OCI-LY7 (cell line): Measurements from ENCODE around the gene GPR35. TPM values are rescaled to one million over a fixed set of nuclear protein-coding genes. Genes with fewer than 3 reads are reported as not detected.

Source experiments
- BruUV-seq: library from RNA; stranded (reverse); fragments of 400-500 nt; replicated peaks from 2 replicates; lab custom pipeline; 2021; lab: Mats Ljungman, UMichigan
- CTCF ChIA-PET: fragments of 300-600 bp; sonication (Branson Sonifier 250); formaldehyde crosslinking; loops from one replicate; lab custom pipeline; 2022; ENCODE audit warnings: antibody characterized with exemption; ENCODE audit not compliant: unreplicated experiment; lab: Charles Lee
- POLR2A ChIA-PET: fragments of 300-600 bp; sonication (Branson Sonifier 250); formaldehyde crosslinking; loops from one replicate; lab custom pipeline; 2022; ENCODE audit warnings: antibody characterized with exemption; lab: Charles Lee
- DNase-seq: peaks from one replicate; pipeline ENCODE4 v3.0.0-alpha.2; 2015; ENCODE audit warnings: low spot score
- H2AFZ ChIP-seq: fragments of 200-600 bp; sonication (generic), shearing (Covaris generic); 2 replicates; pipeline ENCODE4 v1.6.1; 2014; ENCODE audit warnings: mild to moderate bottlenecking, antibody characterized with exemption, low read length, moderate library complexity
- H3K27ac ChIP-seq: fragments of 200-600 bp; sonication (generic); 2 replicates; pipeline ENCODE4 v1.5.1; 2014; ENCODE audit warnings: mixed run types, low read depth, mild to moderate bottlenecking, moderate library complexity, low read length, inconsistent platforms; ENCODE audit not compliant: poor library complexity, severe bottlenecking
- H3K36me3 ChIP-seq: fragments of 200-600 bp; sonication (generic); 2 replicates; pipeline ENCODE4 v1.6.1; 2014; ENCODE audit warnings: mild to moderate bottlenecking, antibody characterized with exemption, low read length, moderate library complexity, mixed read lengths; ENCODE audit not compliant: insufficient read depth
- H3K4me1 ChIP-seq: fragments of 200-600 bp; sonication (generic); 2 replicates; pipeline ENCODE4 v1.5.1; 2014; ENCODE audit warnings: mild to moderate bottlenecking, low read length; ENCODE audit not compliant: insufficient read depth, poor library complexity, severe bottlenecking
- H3K4me2 ChIP-seq: fragments of 200-600 bp; sonication (generic); 2 replicates; pipeline ENCODE4 v1.6.1; 2014; ENCODE audit warnings: mild to moderate bottlenecking, low read length
- H3K4me3 ChIP-seq: fragments of 200-600 bp; sonication (generic); 2 replicates; pipeline ENCODE4 v1.5.1; 2014; ENCODE audit warnings: mild to moderate bottlenecking, low read depth, low read length; ENCODE audit not compliant: poor library complexity, severe bottlenecking
- H3K79me2 ChIP-seq: fragments of 200-600 bp; sonication (generic); 2 replicates; pipeline ENCODE4 v1.6.1; 2016; ENCODE audit warnings: low read depth, mild to moderate bottlenecking, low read length, moderate library complexity, mixed read lengths; ENCODE audit not compliant: insufficient read depth
- H3K9me2 ChIP-seq: fragments of 200-600 bp; sonication (generic); 2 replicates; pipeline ENCODE4 v1.6.1; 2016; ENCODE audit warnings: mild to moderate bottlenecking, low read length, mixed read lengths; ENCODE audit not compliant: insufficient read depth
- H3K9me3 ChIP-seq: fragments of 200-600 bp; sonication (generic); 2 replicates; pipeline ENCODE4 v1.6.1; 2014; ENCODE audit warnings: mild to moderate bottlenecking, mixed run types, low read length, mixed read lengths
- H4K20me1 ChIP-seq: fragments of 200-600 bp; sonication (generic); 2 replicates; pipeline ENCODE4 v1.6.1; 2014; ENCODE audit warnings: mild to moderate bottlenecking, antibody characterized with exemption, low read length, moderate library complexity, mixed read lengths; ENCODE audit not compliant: insufficient read depth
- CTCF ChIP-seq: fragments of 200-600 bp; sonication (generic); conservative IDR thresholded peaks from 2 replicates; pipeline ENCODE4 v1.5.1; 2014; ENCODE audit warnings: mild to moderate bottlenecking, antibody characterized with exemption, low read length, moderate library complexity, mixed read lengths
- EZH2phosphoT487 ChIP-seq: fragments of 200-600 bp; sonication (generic); IDR thresholded peaks from 2 replicates; pipeline ENCODE4 v1.6.1; 2018; ENCODE audit warnings: low read depth, borderline replicate concordance, mild to moderate bottlenecking, mixed run types, antibody characterized with exemption, low read length, moderate library complexity, mixed read lengths
- intact Hi-C: fragments of 100-400 bp; cut with micrococcal nuclease; formaldehyde crosslinking; loops from one replicate; pipeline ENCODE4 v1.10.0; 2022; ENCODE audit not compliant: unreplicated experiment
- total RNA-seq, 2 experiments: library from RNA; depleted of rRNA in 1 of 2; stranded (reverse); fragments of >200 nt in 1 of 2; shearing (Covaris generic) in 1 of 2; gene quantifications; 2 replicates each; pipeline ENCODE4 v1.2.3, GENCODE V29; 2014 to 2022

The GPR35 gene
- total RNA-seq, 2 experiments from 2014 or later: 0.88 to 2.4 TPM

DNA sequence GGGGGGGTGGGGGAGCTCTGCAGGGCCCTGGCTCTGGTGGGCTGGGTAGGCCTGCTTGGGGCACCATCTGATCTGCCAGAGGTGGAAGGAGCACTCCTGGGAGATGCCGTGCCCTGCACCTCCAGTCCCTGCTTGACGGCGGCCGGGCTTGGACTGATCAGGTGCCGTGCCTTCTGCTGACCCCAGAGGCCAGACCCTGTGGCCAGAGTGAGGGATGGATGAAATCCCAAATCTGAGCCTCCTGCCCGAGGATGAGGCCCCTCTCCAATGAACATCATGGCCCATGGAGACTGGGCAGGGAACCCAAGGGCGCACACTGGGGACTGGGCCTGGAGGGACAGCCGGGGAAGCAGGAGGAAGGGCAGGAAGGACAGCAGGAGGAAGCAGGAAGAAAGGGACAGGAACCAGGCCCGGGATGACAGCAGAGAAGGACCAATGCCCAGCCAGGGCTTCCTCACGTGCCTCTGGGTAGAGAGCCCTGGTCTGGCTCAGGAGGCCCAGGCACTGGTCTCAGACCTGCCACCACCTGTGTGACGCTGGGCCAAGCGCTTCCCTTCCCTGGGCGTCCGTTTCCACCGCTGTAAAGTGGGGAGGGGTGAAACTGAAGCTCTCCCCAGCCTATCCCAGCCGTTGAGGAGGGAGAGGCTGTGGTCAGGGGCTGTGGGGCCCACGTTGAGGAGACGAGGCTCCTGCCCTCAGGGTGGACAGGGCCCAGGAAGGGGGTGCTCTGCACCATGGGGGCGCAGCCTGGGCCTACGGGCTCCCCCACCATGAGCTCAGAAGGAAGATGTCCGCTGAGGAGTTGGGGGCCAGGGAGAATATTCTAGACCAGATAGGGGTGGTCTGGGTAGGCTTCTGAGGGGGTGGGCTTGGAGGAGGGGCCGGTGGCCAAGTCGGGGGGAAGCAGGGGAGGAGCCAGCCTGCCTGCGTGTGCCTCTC, 1.0 kb upstream of the GPR35 start:
- Histone ChIP-seq H3K27ac (no peak overlapping the region), H3K4me1 (peaks cover 6% of the 10 kb centered on the region), H3K36me3 (no peaks in the 10 kb centered on the region), H3K9me2 (no peaks in the 10 kb centered on the region), H4K20me1 (no peaks in the 10 kb centered on the region), H3K79me2 (no peaks in the 10 kb centered on the region), H3K9me3 (no peaks in the 10 kb centered on the region), H2AFZ (no peak overlapping the region), H3K4me3 (no peak overlapping the region), H3K4me2 (no peak overlapping the region)
- TF ChIP-seq CTCF (no peak), EZH2phosphoT487 (no peak)
- DNase-seq: no peak
- no TSS peak for BruUV-seq
- intact Hi-C loops: no loop called here
- ChIA-PET POLR2A (no interaction called here), CTCF (interaction anchor here (0.8 kb wide), 1 partner anchor 44 kb away, joined by 6 read pairs; no protein-coding TSS in a partner anchor)

DNA sequence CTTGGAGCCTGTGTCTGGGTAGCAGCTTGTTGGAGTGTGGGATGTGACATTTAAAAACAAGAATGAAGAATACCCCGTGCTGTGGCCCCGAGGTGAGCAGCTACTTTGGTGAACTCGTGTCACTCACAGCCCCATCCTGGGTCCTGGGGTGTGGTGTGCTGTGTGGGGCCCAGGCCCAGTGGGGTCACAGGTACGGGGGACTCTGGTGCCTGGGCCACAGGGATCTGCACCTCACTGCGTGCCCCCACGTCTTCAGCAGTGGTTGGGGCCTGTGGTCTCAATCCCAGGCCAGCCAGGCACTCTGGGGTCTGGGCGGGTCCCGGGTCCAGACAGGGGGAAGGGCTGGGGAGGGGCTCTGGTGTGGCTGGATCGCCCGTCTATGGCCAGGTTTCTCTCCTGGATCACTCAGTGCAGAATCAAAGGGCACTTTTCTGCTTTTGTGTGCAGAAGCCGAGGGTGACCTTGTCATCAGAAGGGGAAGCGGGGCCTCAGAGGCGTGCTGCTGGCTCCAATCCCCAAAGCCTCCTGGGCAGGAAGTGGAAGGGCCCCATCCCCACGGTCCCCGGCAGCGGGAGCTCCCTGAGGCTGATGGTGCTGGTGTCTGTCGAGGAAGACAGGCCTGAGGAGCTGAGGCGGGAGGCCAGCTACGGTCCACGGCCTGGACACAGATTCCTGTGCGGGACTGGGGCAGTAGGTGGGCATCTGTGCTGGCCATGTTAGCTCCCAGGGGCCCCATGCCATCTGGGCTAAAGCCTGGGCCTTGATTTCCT, 1.4 kb downstream of the GPR35 start:
- no peak for DNase-seq
- no peaks in the 10 kb centered on the region for H3K79me2 ChIP-seq
- TF ChIP-seq CTCF: no peak
- TF ChIP-seq EZH2phosphoT487: no peak
- H3K9me3 ChIP-seq: no peaks in the 10 kb centered on the region
- no peak overlapping the region for H3K27ac ChIP-seq
- no peak overlapping the region for H3K4me3 ChIP-seq
- BruUV-seq: no TSS peak
- no peaks in the 10 kb centered on the region for H4K20me1 ChIP-seq
- H3K4me2 ChIP-seq: no peak overlapping the region
- peaks cover under 1% of the 10 kb centered on the region for H3K4me1 ChIP-seq
- H3K9me2 ChIP-seq: no peaks in the 10 kb centered on the region
- intact Hi-C loops: no loop called here
- no peak overlapping the region for H2AFZ ChIP-seq
- CTCF ChIA-PET: no interaction called here
- H3K36me3 ChIP-seq: no peaks in the 10 kb centered on the region
- POLR2A ChIA-PET: no interaction called here
